MCF 10A (cell line): ENCODE data around the gene RNF220. TPM values are rescaled to one million over a fixed set of nuclear protein-coding genes. Genes with fewer than 3 reads are reported as not detected.

Experiments used
- BruUV-seq: library from RNA; stranded (reverse); fragments of 400-500 nt; replicated peaks from 2 replicates; lab custom pipeline; 2021; lab: Mats Ljungman, UMichigan
- CTCF ChIA-PET: fragments of 300-600 bp; sonication (Branson Sonifier 250); formaldehyde crosslinking; extraction: SDS; loops from one replicate; lab custom pipeline; 2021; ENCODE audit warnings: antibody characterized with exemption, inconsistent platforms; lab: Yijun Ruan, JAX
- POLR2A ChIA-PET: fragments of 300-600, 350-650 bp; sonication (Branson Sonifier 250); formaldehyde crosslinking; extraction: SDS; loops from one replicate; lab custom pipeline; 2020; ENCODE audit warnings: antibody characterized with exemption, inconsistent platforms; lab: Yijun Ruan, JAX
- DNase-seq: peaks from one replicate; pipeline ENCODE4 v3.0.0-alpha.2; 2018; ENCODE audit not compliant: unreplicated experiment
- H3K27ac Mint-ChIP-seq: one replicate; pipeline ENCODE4 v1.8.0; 2022; ENCODE audit warnings: mild to moderate bottlenecking, low read depth, mixed read lengths; ENCODE audit not compliant: unreplicated experiment
- H3K27me3 Mint-ChIP-seq: one replicate; pipeline ENCODE4 v1.8.0; 2022; ENCODE audit warnings: mixed read lengths; ENCODE audit not compliant: insufficient read depth, unreplicated experiment
- H3K36me3 Mint-ChIP-seq: one replicate; pipeline ENCODE4 v1.8.0; 2022; ENCODE audit warnings: mild to moderate bottlenecking, moderate library complexity, mixed read lengths; ENCODE audit not compliant: insufficient read depth, unreplicated experiment
- H3K4me1 Mint-ChIP-seq: one replicate; pipeline ENCODE4 v1.8.0; 2022; ENCODE audit warnings: mixed read lengths; ENCODE audit not compliant: insufficient read depth, unreplicated experiment
- H3K4me3 Mint-ChIP-seq: one replicate; pipeline ENCODE4 v1.8.0; 2022; ENCODE audit warnings: mild to moderate bottlenecking, moderate library complexity, mixed read lengths; ENCODE audit not compliant: unreplicated experiment
- H3K9me3 Mint-ChIP-seq: one replicate; pipeline ENCODE4 v1.8.0; 2022; ENCODE audit warnings: mixed read lengths; ENCODE audit not compliant: unreplicated experiment
- intact Hi-C: fragments of 100-400 bp; cut with micrococcal nuclease; formaldehyde crosslinking; loops from 2 replicates; pipeline ENCODE4 v1.14.1; 2022
- total RNA-seq: library from RNA; stranded (reverse); gene quantifications from 2 replicates; pipeline ENCODE4 v1.2.3, GENCODE V29; 2022
- TF ChIP-seq, protein P1 (sequence below): fragments of 200-600 bp; IDR thresholded peaks from one replicate; pipeline ENCODE4 v1.8.0; 2022; ENCODE audit warnings: antibody characterized with exemption, mild to moderate bottlenecking; ENCODE audit not compliant: unreplicated experiment

The RNF220 gene
- total RNA-seq, 1 experiment from 2014 or later: 67.1 TPM

DNA sequence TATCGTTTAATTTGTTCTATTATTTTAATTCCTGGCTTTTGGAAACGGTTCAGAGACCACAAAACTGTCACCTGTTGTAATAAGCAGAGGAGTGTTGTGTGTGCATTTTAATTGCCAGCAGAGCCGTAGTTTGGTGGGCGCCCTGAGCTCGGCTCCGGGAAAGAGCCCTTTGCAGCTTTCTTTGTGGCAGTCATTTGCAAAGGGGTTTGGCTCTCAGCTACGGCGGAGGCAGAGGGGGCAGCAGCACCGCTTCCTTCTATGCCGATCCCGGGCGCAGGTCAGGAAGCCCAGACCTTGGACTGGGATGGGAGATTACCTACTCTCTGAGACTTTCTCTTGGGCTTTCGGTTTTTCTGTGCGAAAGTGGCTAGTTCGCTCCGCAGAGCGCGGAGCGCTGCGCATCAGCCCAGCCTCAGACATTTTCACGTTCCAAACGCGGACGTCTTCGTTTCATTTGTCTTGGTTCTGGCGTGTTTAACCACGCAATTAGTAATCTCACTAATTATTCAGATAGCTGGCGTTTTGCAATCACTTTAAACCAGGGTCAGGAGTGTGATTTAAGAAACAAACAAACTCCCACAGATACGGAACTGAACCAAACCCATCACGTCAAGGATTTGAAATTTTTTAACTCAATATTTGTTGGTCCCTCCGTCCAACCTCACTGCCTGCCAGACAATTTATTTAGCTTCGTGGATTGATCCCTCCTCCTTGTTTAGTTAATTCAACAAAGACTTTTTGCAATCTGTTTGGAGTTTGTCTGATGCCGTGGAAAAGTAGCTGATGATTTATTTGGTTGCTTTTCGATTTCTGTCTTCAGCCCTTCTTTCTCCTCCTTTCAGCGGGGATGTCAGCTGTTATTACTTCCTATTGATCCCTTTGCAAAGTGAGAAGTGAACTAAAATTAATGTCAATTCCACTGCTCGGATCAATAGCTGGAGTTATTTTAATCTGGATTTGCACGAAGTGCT lies 3.9 kb downstream of the RNF220 start:
- Mint-ChIP-seq H3K4me3 (peak overlapping the region; percentile 21), H3K4me1 (no peaks in the 10 kb centered on the region), H3K36me3 (no peaks in the 10 kb centered on the region), H3K27me3 (no peaks in the 10 kb centered on the region), H3K27ac (no peak overlapping the region), H3K9me3 (no peaks in the 10 kb centered on the region)
- POLR2A ChIA-PET: interaction anchor here (0.7 kb wide), 2 partner anchors 53 to 179 kb away, joined by 4 read pairs; no protein-coding TSS in a partner anchor
- no peak for DNase-seq
- CTCF ChIA-PET: interaction anchor here (1.2 kb wide), 1 partner anchor 185 kb away, joined by 3 read pairs; no protein-coding TSS in a partner anchor
- intact Hi-C loops: no loop called here
- TF ChIP-seq, protein P1, sequence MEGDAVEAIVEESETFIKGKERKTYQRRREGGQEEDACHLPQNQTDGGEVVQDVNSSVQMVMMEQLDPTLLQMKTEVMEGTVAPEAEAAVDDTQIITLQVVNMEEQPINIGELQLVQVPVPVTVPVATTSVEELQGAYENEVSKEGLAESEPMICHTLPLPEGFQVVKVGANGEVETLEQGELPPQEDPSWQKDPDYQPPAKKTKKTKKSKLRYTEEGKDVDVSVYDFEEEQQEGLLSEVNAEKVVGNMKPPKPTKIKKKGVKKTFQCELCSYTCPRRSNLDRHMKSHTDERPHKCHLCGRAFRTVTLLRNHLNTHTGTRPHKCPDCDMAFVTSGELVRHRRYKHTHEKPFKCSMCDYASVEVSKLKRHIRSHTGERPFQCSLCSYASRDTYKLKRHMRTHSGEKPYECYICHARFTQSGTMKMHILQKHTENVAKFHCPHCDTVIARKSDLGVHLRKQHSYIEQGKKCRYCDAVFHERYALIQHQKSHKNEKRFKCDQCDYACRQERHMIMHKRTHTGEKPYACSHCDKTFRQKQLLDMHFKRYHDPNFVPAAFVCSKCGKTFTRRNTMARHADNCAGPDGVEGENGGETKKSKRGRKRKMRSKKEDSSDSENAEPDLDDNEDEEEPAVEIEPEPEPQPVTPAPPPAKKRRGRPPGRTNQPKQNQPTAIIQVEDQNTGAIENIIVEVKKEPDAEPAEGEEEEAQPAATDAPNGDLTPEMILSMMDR: no peak
- no TSS peak for BruUV-seq

DNA sequence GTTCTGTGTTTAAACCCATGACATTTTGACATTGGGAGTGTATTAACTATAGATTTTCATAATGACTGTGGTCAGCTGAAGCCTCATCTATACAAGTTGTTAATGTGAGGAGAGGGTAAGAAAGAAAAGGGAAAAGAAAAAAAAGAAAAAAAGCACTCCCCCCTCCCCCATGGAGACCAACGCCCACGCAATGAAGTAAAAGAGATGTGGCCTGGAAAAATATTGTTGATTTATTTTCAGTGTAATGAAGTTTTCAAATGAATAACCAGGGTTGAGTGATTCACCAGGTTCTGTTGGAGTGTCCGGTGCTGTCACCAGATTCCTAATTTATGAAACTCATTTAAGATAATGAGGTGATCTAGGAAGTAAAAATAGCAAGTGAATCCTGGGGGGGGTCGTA lies 4.7 kb downstream of the RNF220 start:
- ChIA-PET CTCF (interaction anchor here (1.2 kb wide), 1 partner anchor 184 kb away, joined by 3 read pairs; no protein-coding TSS in a partner anchor), POLR2A (interaction anchor here (0.7 kb wide), 1 partner anchor 178 kb away, joined by 4 read pairs; no protein-coding TSS in a partner anchor)
- DNase-seq: no peak
- Mint-ChIP-seq H3K27me3 (no peaks in the 10 kb centered on the region), H3K9me3 (no peaks in the 10 kb centered on the region), H3K4me1 (no peaks in the 10 kb centered on the region), H3K27ac (no peak overlapping the region), H3K36me3 (no peaks in the 10 kb centered on the region), H3K4me3 (no peak overlapping the region)
- TF ChIP-seq, protein P1: no peak
- intact Hi-C loops: no loop called here
- no TSS peak for BruUV-seq

DNA sequence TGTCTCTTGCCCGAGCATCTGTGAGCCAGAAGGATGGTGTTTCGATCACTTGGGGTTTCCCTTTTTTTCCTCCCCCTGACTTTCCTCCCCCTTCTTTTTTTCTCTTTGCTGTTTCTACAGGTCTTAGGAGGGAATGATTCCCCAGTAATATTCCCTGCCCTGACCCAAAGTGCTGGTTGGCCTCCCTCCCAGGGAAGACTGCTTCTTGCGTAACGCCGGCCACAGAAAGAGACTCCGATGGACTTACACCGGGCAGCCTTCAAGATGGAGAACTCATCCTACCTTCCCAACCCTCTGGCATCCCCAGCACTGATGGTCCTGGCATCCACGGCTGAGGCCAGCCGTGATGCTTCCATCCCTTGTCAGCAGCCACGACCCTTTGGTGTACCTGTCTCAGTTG lies 6.8 kb downstream of the RNF220 start:
- H3K27me3 Mint-ChIP-seq: no peaks in the 10 kb centered on the region
- H3K9me3 Mint-ChIP-seq: no peaks in the 10 kb centered on the region
- H3K4me1 Mint-ChIP-seq: no peaks in the 10 kb centered on the region
- no TSS peak for BruUV-seq
- intact Hi-C loops: no loop called here
- POLR2A ChIA-PET: no interaction called here
- no peak for DNase-seq
- CTCF ChIA-PET: no interaction called here
- no peaks in the 10 kb centered on the region for H3K36me3 Mint-ChIP-seq
- no peak overlapping the region for H3K4me3 Mint-ChIP-seq
- TF ChIP-seq, protein P1: no peak
- H3K27ac Mint-ChIP-seq: no peak overlapping the region

DNA sequence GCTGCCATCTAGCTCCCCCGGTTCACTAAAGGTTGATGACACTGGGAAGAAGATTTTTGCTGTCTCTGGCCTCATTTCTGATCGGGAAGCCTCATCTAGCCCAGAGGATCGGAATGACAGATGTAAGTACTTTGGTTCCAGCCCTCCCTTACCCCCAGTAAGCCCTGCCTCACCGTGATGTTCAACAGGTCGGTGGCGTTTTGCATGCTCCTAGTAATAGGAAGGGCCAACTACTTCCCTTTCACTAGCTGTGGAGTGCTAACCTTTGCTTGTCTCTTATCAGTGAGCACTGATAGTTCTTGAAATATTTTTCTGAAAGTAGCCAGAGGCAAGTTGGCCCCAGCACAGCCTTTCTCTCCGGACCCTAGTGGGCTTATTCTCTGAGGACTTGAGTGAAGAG lies 7.5 kb downstream of the RNF220 start:
- no peaks in the 10 kb centered on the region for H3K36me3 Mint-ChIP-seq
- intact Hi-C loops: no loop called here
- ChIA-PET CTCF (interaction anchor here (0.9 kb wide), 1 partner anchor 34 kb away, joined by 5 read pairs; no protein-coding TSS in a partner anchor), POLR2A (interaction anchor here (0.8 to 2.1 kb wide), 2 partner anchors 11 to 156 kb away, joined by 3 to 6 read pairs; no protein-coding TSS in a partner anchor)
- no peaks in the 10 kb centered on the region for H3K27me3 Mint-ChIP-seq
- no TSS peak for BruUV-seq
- H3K4me1 Mint-ChIP-seq: no peaks in the 10 kb centered on the region
- no peak overlapping the region for H3K27ac Mint-ChIP-seq
- TF ChIP-seq, protein P1: no peak
- no peak overlapping the region for H3K4me3 Mint-ChIP-seq
- H3K9me3 Mint-ChIP-seq: no peaks in the 10 kb centered on the region
- no peak for DNase-seq
